ENCODE data around the gene CDC27.
"Not testable (repeated sequence)": the region's sequence is repeated elsewhere in the genome, so short reads cannot be mapped to it uniquely, and the experiment has no call there.

CDC27 gene

GRCh38 chr17:47131761-47132160 is 57.3 kb downstream of the CDC27 start:
- TF ChIP-seq ZNF274 (IDR thresholded peaks at IDR 0.05; ENCODE audit: low read depth, low read length) (no peak), YY1 (IDR thresholded peaks at IDR 0.05; ENCODE audit: insufficient read depth, insufficient read length) (no peak), SUZ12 (IDR thresholded peaks at IDR 0.05; ENCODE audit: extremely low read depth, insufficient read depth, insufficient read length) (no peak)
- H3K9ac ChIP-seq (ENCODE audit: insufficient read length, low read depth) = no peak overlapping the region
- peaks cover 66% of the 10 kb centered on the region for H3K36me3 ChIP-seq (ENCODE audit: insufficient read depth, insufficient read length, low read length)
- H3K27me3 ChIP-seq (ENCODE audit: insufficient read depth, insufficient read length) = no peaks in the 10 kb centered on the region
- H3K4me1 ChIP-seq (ENCODE audit: insufficient read depth, insufficient read length) = no peaks in the 10 kb centered on the region
- no peak for DNase-seq (ENCODE audit: low read depth, low spot score)
- no peak overlapping the region for H3K4me3 ChIP-seq (ENCODE audit: insufficient read length, low read depth)
- H3K9me3 ChIP-seq (ENCODE audit: insufficient read depth, low read length) = no peaks in the 10 kb centered on the region

- peaks cover 72% of the 10 kb centered on the region for H3K36me3 ChIP-seq (ENCODE audit: insufficient read depth, insufficient read length, low read length)
- H3K4me1 ChIP-seq (ENCODE audit: insufficient read depth, insufficient read length); H3K4me3 ChIP-seq (ENCODE audit: insufficient read length, low read depth); DNase-seq (ENCODE audit: low read depth, low spot score); H3K27me3 ChIP-seq (ENCODE audit: insufficient read depth, insufficient read length); H3K9me3 ChIP-seq (ENCODE audit: insufficient read depth, low read length); H3K9ac ChIP-seq (ENCODE audit: insufficient read length, low read depth): not testable (repeated sequence)
Measured at GRCh38 chr17:47126835-47127234, 62.3 kb downstream of the CDC27 start.

GRCh38 chr17:47123262-47123661 is 65.8 kb downstream of the CDC27 start:
- H3K4me1 ChIP-seq (ENCODE audit: insufficient read depth, insufficient read length); H3K9ac ChIP-seq (ENCODE audit: insufficient read length, low read depth); H3K27me3 ChIP-seq (ENCODE audit: insufficient read depth, insufficient read length); H3K4me3 ChIP-seq (ENCODE audit: insufficient read length, low read depth); DNase-seq (ENCODE audit: low read depth, low spot score); H3K9me3 ChIP-seq (ENCODE audit: insufficient read depth, low read length): not testable (repeated sequence)
- peaks cover 70% of the 10 kb centered on the region for H3K36me3 ChIP-seq (ENCODE audit: insufficient read depth, insufficient read length, low read length)

GRCh38 chr17:47120521-47121095 is 68.5 kb downstream of the CDC27 start:
- Histone ChIP-seq H3K9me3 (ENCODE audit: insufficient read depth, low read length) (no peaks in the 10 kb centered on the region), H3K27me3 (ENCODE audit: insufficient read depth, insufficient read length) (no peaks in the 10 kb centered on the region), H3K4me1 (ENCODE audit: insufficient read depth, insufficient read length) (no peaks in the 10 kb centered on the region), H3K9ac (ENCODE audit: insufficient read length, low read depth) (no peak overlapping the region), H3K36me3 (ENCODE audit: insufficient read depth, insufficient read length, low read length) (peaks cover 48% of the 10 kb centered on the region), H3K4me3 (ENCODE audit: insufficient read length, low read depth) (no peak overlapping the region)
- TF ChIP-seq SUZ12 (IDR thresholded peaks at IDR 0.05; ENCODE audit: extremely low read depth, insufficient read depth, insufficient read length) (no peak), ZNF274 (IDR thresholded peaks at IDR 0.05; ENCODE audit: low read depth, low read length) (no peak), YY1 (IDR thresholded peaks at IDR 0.05; ENCODE audit: insufficient read depth, insufficient read length) (no peak)
- DNase-seq (ENCODE audit: low read depth, low spot score) = no peak

- Histone ChIP-seq H3K9me3 (ENCODE audit: insufficient read depth, low read length) (no peaks in the 10 kb centered on the region), H3K27me3 (ENCODE audit: insufficient read depth, insufficient read length) (no peaks in the 10 kb centered on the region), H3K4me1 (ENCODE audit: insufficient read depth, insufficient read length) (no peaks in the 10 kb centered on the region), H3K9ac (ENCODE audit: insufficient read length, low read depth) (no peak overlapping the region), H3K4me3 (ENCODE audit: insufficient read length, low read depth) (no peak overlapping the region), H3K36me3 (ENCODE audit: insufficient read depth, insufficient read length, low read length) (peaks cover 46% of the 10 kb centered on the region)
- DNase-seq (ENCODE audit: low read depth, low spot score) = no peak
- TF ChIP-seq ZNF274 (IDR thresholded peaks at IDR 0.05; ENCODE audit: low read depth, low read length) (no peak), YY1 (IDR thresholded peaks at IDR 0.05; ENCODE audit: insufficient read depth, insufficient read length) (no peak)
Measured at GRCh38 chr17:47119746-47120520, 69.2 kb downstream of the CDC27 start.

- H3K9me3 ChIP-seq (ENCODE audit: insufficient read depth, low read length) = no peaks in the 10 kb centered on the region
- H3K36me3 ChIP-seq (ENCODE audit: insufficient read depth, insufficient read length, low read length) = peaks cover 28% of the 10 kb centered on the region
- DNase-seq (ENCODE audit: low read depth, low spot score) = no peak
- no peaks in the 10 kb centered on the region for H3K27me3 ChIP-seq (ENCODE audit: insufficient read depth, insufficient read length)
- H3K4me3 ChIP-seq (ENCODE audit: insufficient read length, low read depth) = no peak overlapping the region
- TF ChIP-seq YY1 (IDR thresholded peaks at IDR 0.05; ENCODE audit: insufficient read depth, insufficient read length) (no peak), ZNF274 (IDR thresholded peaks at IDR 0.05; ENCODE audit: low read depth, low read length) (no peak), SUZ12 (IDR thresholded peaks at IDR 0.05; ENCODE audit: extremely low read depth, insufficient read depth, insufficient read length) (no peak)
- H3K4me1 ChIP-seq (ENCODE audit: insufficient read depth, insufficient read length) = no peaks in the 10 kb centered on the region
- no peak overlapping the region for H3K9ac ChIP-seq (ENCODE audit: insufficient read length, low read depth)
Measured at GRCh38 chr17:47117386-47117785, 71.7 kb downstream of the CDC27 start.

GRCh38 chr17:47106130-47106529 is 83.0 kb downstream of the CDC27 start:
- no peak for TF ChIP-seq ZNF274 (IDR thresholded peaks at IDR 0.05; ENCODE audit: low read depth, low read length)
- TF ChIP-seq YY1 (IDR thresholded peaks at IDR 0.05; ENCODE audit: insufficient read depth, insufficient read length) = no peak
- TF ChIP-seq SUZ12 (IDR thresholded peaks at IDR 0.05; ENCODE audit: extremely low read depth, insufficient read depth, insufficient read length) = no peak
- Histone ChIP-seq H3K9me3 (ENCODE audit: insufficient read depth, low read length) (no peaks in the 10 kb centered on the region; the same call in 1 of the 2 replicates), H3K4me1 (ENCODE audit: insufficient read depth, insufficient read length) (no peaks in the 10 kb centered on the region), H3K4me3 (ENCODE audit: insufficient read length, low read depth) (no peak overlapping the region), H3K9ac (ENCODE audit: insufficient read length, low read depth) (no peak overlapping the region), H3K27me3 (ENCODE audit: insufficient read depth, insufficient read length) (no peaks in the 10 kb centered on the region), H3K36me3 (ENCODE audit: insufficient read depth, insufficient read length, low read length) (no peaks in the 10 kb centered on the region)
- no peak for DNase-seq (ENCODE audit: low read depth, low spot score)

- H3K9me3 ChIP-seq (ENCODE audit: insufficient read depth, low read length); H3K4me1 ChIP-seq (ENCODE audit: insufficient read depth, insufficient read length); H3K9ac ChIP-seq (ENCODE audit: insufficient read length, low read depth); H3K4me3 ChIP-seq (ENCODE audit: insufficient read length, low read depth); DNase-seq (ENCODE audit: low read depth, low spot score); H3K36me3 ChIP-seq (ENCODE audit: insufficient read depth, insufficient read length, low read length); H3K27me3 ChIP-seq (ENCODE audit: insufficient read depth, insufficient read length): not testable (repeated sequence)
Measured at GRCh38 chr17:47105246-47105645, 83.8 kb downstream of the CDC27 start.

All from NT2/D1 (cell line).